Fibroblast of lung (primary cell): ENCODE data around the gene GHRHR. TPM values are rescaled to one million over a fixed set of nuclear protein-coding genes. Genes with fewer than 3 reads are reported as not detected.

Experiments
- DNase-seq, 2 donors: peaks; one replicate each; pipeline versions ENCODE4 v3.0.0 to v3.0.0-alpha.2; 2010; ENCODE audit warnings: low read depth in 2 of 2
- H2AFZ ChIP-seq: 2 replicates; pipeline ENCODE4 v1.5.1; 2012; ENCODE audit warnings: low read length, control low read depth, inconsistent platforms
- H3K27ac ChIP-seq: 2 replicates; pipeline ENCODE4 v1.5.1; 2011; ENCODE audit warnings: low read length, control low read depth; ENCODE audit not compliant: insufficient read depth
- H3K27me3 ChIP-seq: 2 replicates; pipeline ENCODE4 v1.5.1; 2011; ENCODE audit warnings: mild to moderate bottlenecking, low read length; ENCODE audit not compliant: control insufficient read depth, insufficient read depth
- H3K36me3 ChIP-seq: 2 replicates; pipeline ENCODE4 v1.5.1; 2011; ENCODE audit warnings: low read length; ENCODE audit not compliant: control insufficient read depth, insufficient read depth
- H3K4me1 ChIP-seq: 2 replicates; pipeline ENCODE4 v1.5.1; 2011; ENCODE audit warnings: low read length; ENCODE audit not compliant: control insufficient read depth, insufficient read depth; ENCODE audit errors: extremely low read depth
- H3K4me2 ChIP-seq: 2 replicates; pipeline ENCODE4 v1.5.1; 2011; ENCODE audit warnings: low read length, control low read depth; ENCODE audit not compliant: insufficient read depth; ENCODE audit errors: extremely low read depth
- H3K4me3 ChIP-seq, 4 experiments: fragments of 200-600 bp in 1 of 4; sonication (generic) in 1 of 4; replicated peaks in 1 of 4; 2 replicates each; pipeline ENCODE4 v1.5.1; 2011 to 2016; ENCODE audit warnings: low read length in 4 of 4, low read depth in 3 of 4, mild to moderate bottlenecking in 3 of 4, control low read depth in 2 of 4, inconsistent platforms in 1 of 4, mixed read lengths in 1 of 4; ENCODE audit not compliant: insufficient read depth in 1 of 4; ENCODE audit errors: control extremely low read depth in 1 of 4
- H3K79me2 ChIP-seq: 2 replicates; pipeline ENCODE4 v1.5.1; 2012; ENCODE audit warnings: mild to moderate bottlenecking, low read length, inconsistent platforms; ENCODE audit not compliant: control insufficient read depth, insufficient read depth
- H3K9ac ChIP-seq: 2 replicates; pipeline ENCODE4 v1.5.1; 2011; ENCODE audit warnings: mild to moderate bottlenecking, low read length, control low read depth; ENCODE audit not compliant: insufficient read depth
- H3K9me3 ChIP-seq: 2 replicates; pipeline ENCODE4 v1.5.1; 2012; ENCODE audit warnings: low read depth, low read length; ENCODE audit not compliant: control insufficient read depth, insufficient read depth
- H4K20me1 ChIP-seq: 2 replicates; pipeline ENCODE4 v1.5.1; 2011; ENCODE audit warnings: low read length; ENCODE audit not compliant: control insufficient read depth, insufficient read depth; ENCODE audit errors: extremely low read depth
- CTCF ChIP-seq, 2 donors: IDR thresholded peaks in 1 of 2; conservative IDR thresholded peaks in 1 of 2; 1 replicate in 1 of 2; 2 replicates in 1 of 2; pipeline ENCODE4 v1.5.1; 2011 to 2012; ENCODE audit warnings: low read length in 2 of 2, control low read depth in 1 of 2, inconsistent platforms in 1 of 2, low read depth in 1 of 2, mild to moderate bottlenecking in 1 of 2
- EZH2 ChIP-seq: IDR thresholded peaks from 2 replicates; pipeline ENCODE4 v1.5.1; 2012; ENCODE audit warnings: low read length, control low read depth, mild to moderate bottlenecking; ENCODE audit errors: missing control alignments
- polyA plus RNA-seq, 2 donors: library from polyadenylated mRNA; depleted of rRNA in 1 of 2; stranded (reverse) in 1 of 2; unstranded in 1 of 2; fragments of >200 nt; gene quantifications; 2 replicates each; pipeline ENCODE4 v1.2.1, GENCODE V29; 2011 to 2012; ENCODE audit warnings: missing spikeins in 1 of 2
- total RNA-seq: library from RNA; depleted of rRNA; stranded (reverse); fragments of >200 nt; gene quantifications from 2 replicates; pipeline ENCODE4 v1.2.1, GENCODE V29; 2014

The GHRHR gene
- total and polyA plus RNA-seq, 2 donors (not counting 1 experiment from before 2014, with no cell fraction given): not detected

DNA sequence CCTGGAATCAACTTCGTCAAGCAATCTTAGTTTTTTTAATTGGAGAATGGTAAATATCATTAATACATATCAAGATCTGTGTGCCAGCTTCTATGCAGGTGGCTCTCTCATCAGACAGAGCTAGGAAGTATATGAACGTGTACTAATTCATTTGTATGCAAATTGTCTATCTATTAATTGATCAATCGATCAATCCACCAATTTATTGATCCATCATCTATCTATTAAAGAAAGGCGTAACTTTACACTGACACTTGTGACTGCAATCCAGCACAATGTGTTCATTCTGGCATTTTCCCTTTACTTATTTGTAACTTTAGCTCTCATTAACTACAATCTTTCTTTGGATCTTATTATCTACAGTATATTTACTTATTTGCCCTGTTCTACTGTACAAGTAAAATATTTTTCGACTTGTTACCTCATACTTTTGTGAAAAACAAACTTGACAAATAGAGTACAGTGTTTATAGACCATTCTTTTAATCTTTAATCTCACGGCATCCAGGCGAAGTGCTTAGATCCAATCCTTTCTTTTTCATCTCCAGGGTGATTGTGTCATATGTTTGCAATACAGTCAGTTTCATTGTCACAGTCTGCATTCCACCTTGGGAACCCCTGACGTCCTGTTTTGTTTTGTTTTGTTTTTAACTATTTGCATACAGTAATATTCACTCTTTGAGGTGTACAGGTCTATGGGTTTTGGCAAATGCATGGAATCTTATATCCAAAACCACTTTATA is 22.0 kb upstream of the GHRHR start:
- no peak overlapping the region for H2AFZ ChIP-seq
- no peak for DNase-seq

GRCh38 chr7:30950197-30950596 is 13.6 kb upstream of the GHRHR start:
- no peaks in the 10 kb centered on the region for H4K20me1 ChIP-seq
- H3K4me2 ChIP-seq: no peak overlapping the region
- no peak overlapping the region for H3K9ac ChIP-seq
- H3K36me3 ChIP-seq: no peaks in the 10 kb centered on the region
- H3K4me3 ChIP-seq: no peak overlapping the region
- TF ChIP-seq EZH2 (no peak), CTCF (conservative IDR thresholded peaks at IDR 0.05 in 1 of 2, IDR thresholded peaks at IDR 0.05 in 1 of 2; ENCODE audit: low read depth in 1 of 2, low read length in 2 of 2) (no peak)
- no peaks in the 10 kb centered on the region for H3K9me3 ChIP-seq
- no peak overlapping the region for H2AFZ ChIP-seq
- no peaks in the 10 kb centered on the region for H3K79me2 ChIP-seq
- no peak overlapping the region for H3K27ac ChIP-seq
- peaks cover 2% of the 10 kb centered on the region for H3K27me3 ChIP-seq
- no peaks in the 10 kb centered on the region for H3K4me1 ChIP-seq
- no peak for DNase-seq

More for the DNA sequence above, 22.0 kb upstream of the GHRHR start:
- H3K36me3 ChIP-seq: no peaks in the 10 kb centered on the region
- no peak overlapping the region for H3K4me2 ChIP-seq
- no peak for TF ChIP-seq EZH2
- no peak for TF ChIP-seq CTCF (conservative IDR thresholded peaks at IDR 0.05 in 1 of 2, IDR thresholded peaks at IDR 0.05 in 1 of 2; ENCODE audit: low read depth in 1 of 2, low read length in 2 of 2)
- no peaks in the 10 kb centered on the region for H3K9me3 ChIP-seq
- no peak overlapping the region for H3K27ac ChIP-seq
- H3K9ac ChIP-seq: no peak overlapping the region
- H3K4me3 ChIP-seq: no peak overlapping the region
- no peaks in the 10 kb centered on the region for H4K20me1 ChIP-seq
- no peaks in the 10 kb centered on the region for H3K4me1 ChIP-seq
- no peaks in the 10 kb centered on the region for H3K79me2 ChIP-seq
- H3K27me3 ChIP-seq: peaks cover 2% of the 10 kb centered on the region

GRCh38 chr7:30954914-30955313 is 8.8 kb upstream of the GHRHR start:
- no peaks in the 10 kb centered on the region for H4K20me1 ChIP-seq
- no peak for TF ChIP-seq CTCF (conservative IDR thresholded peaks at IDR 0.05 in 1 of 2, IDR thresholded peaks at IDR 0.05 in 1 of 2; ENCODE audit: low read depth in 1 of 2, low read length in 2 of 2)
- no peak for TF ChIP-seq EZH2
- no peaks in the 10 kb centered on the region for H3K36me3 ChIP-seq
- H3K4me2 ChIP-seq: no peak overlapping the region
- no peaks in the 10 kb centered on the region for H3K79me2 ChIP-seq
- no peak overlapping the region for H2AFZ ChIP-seq
- no peaks in the 10 kb centered on the region for H3K4me1 ChIP-seq
- no peak overlapping the region for H3K27ac ChIP-seq
- no peak for DNase-seq
- no peaks in the 10 kb centered on the region for H3K9me3 ChIP-seq
- H3K4me3 ChIP-seq: no peak overlapping the region
- H3K27me3 ChIP-seq: peaks cover 2% of the 10 kb centered on the region
- H3K9ac ChIP-seq: no peak overlapping the region
